A549 (cell line): ENCODE results near the gene ATP2C2. TPM values are rescaled to one million over a fixed set of nuclear protein-coding genes. Genes with fewer than 3 reads are reported as not detected.

ENCODE experiments used
- ATAC-seq, 2 experiments: fragments of 200-7000 bp in 1 of 2; fragments of >200 bp in 1 of 2; cut with Nextera tagmentation in 1 of 2; cut with Tn5 transposase in 1 of 2; 3 replicates each; pipeline versions ENCODE4 v1.8.0 to v1.9.1; 2018 to 2020; ENCODE audit warnings: mild to moderate bottlenecking in 1 of 2, moderate library complexity in 1 of 2
- CTCF ChIA-PET: fragments of 300-600 bp; sonication (Branson Sonifier 250); formaldehyde crosslinking; extraction: SDS; loops from one replicate; lab custom pipeline; 2021; ENCODE audit warnings: antibody characterized with exemption, inconsistent platforms; lab: Yijun Ruan, JAX
- POLR2A ChIA-PET: fragments of 350-600 bp; formaldehyde crosslinking; extraction: SDS; loops from one replicate; lab custom pipeline; 2021; ENCODE audit warnings: antibody characterized with exemption, inconsistent platforms; lab: Yijun Ruan, JAX
- DNase-seq, 2 experiments: peaks; one replicate each; pipeline versions ENCODE4 v3.0.0 to v3.0.0-alpha.2; 2011 to 2016; ENCODE audit warnings: low read depth in 1 of 2, low spot score in 1 of 2
- FAIRE-seq: peaks from 2 replicates; lab custom pipeline; 2011; peaks lifted over from hg19 to GRCh38; lab: Jason Lieb, UNC
- H3K27ac ChIP-seq, 2 experiments: fragments of >200 bp; sonication (Bioruptor Twin); formaldehyde crosslinking; 3 replicates each; pipeline ENCODE4 v1.5.1; 2016 to 2017
- H3K4me1 ChIP-seq: fragments of >200 bp; sonication (Bioruptor Twin); formaldehyde crosslinking; 3 replicates; pipeline ENCODE4 v1.6.1; 2016
- H3K4me2 ChIP-seq: fragments of >200 bp; sonication (Bioruptor Twin); formaldehyde crosslinking; 3 replicates; pipeline ENCODE4 v1.6.1; 2016
- H3K4me3 ChIP-seq: fragments of >200 bp; sonication (Bioruptor Twin); formaldehyde crosslinking; 3 replicates; pipeline ENCODE4 v1.5.1; 2016
- H3K9me3 ChIP-seq: fragments of >200 bp; sonication (Bioruptor Twin); formaldehyde crosslinking; 3 replicates; pipeline ENCODE4 v1.6.1; 2016
- CBX2 ChIP-seq: fragments of 200-600 bp; sonication (generic); IDR thresholded peaks from 2 replicates; pipeline ENCODE4 v1.6.1; 2016; ENCODE audit warnings: low read depth, mild to moderate bottlenecking, borderline replicate concordance
- CHD2 ChIP-seq: fragments of 150-350 bp; IDR thresholded peaks from 2 replicates; pipeline ENCODE4 v1.6.1; 2014; ENCODE audit warnings: low read length; ENCODE audit not compliant: partially characterized antibody
- CHD4 ChIP-seq: fragments of 200-600 bp; sonication (generic); IDR thresholded peaks from 2 replicates; pipeline ENCODE4 v1.6.1; 2016; ENCODE audit warnings: antibody characterized with exemption, mild to moderate bottlenecking, borderline replicate concordance
- E2F6 ChIP-seq: IDR thresholded peaks from 2 replicates; pipeline ENCODE4 v1.6.1; 2012; ENCODE audit warnings: low read depth, borderline replicate concordance
- EP300 ChIP-seq, 2 experiments: fragments of >200 bp; sonication (Bioruptor Twin); formaldehyde crosslinking; IDR thresholded peaks; 2 replicates in 1 of 2; 3 replicates in 1 of 2; pipeline ENCODE4 v1.6.1; 2016 to 2017
- ESRRA ChIP-seq: fragments of 150-350 bp; IDR thresholded peaks from 2 replicates; pipeline ENCODE4 v1.6.1; 2014; ENCODE audit warnings: mild to moderate bottlenecking, low read length, borderline replicate concordance
- FOSL2 ChIP-seq, 2 experiments: fragments of 450-650 bp in 1 of 2; fragments of >200 bp in 1 of 2; sonication (Bioruptor Twin) in 1 of 2; formaldehyde crosslinking; IDR thresholded peaks; 2 replicates each; pipeline versions ENCODE4 v1.5.0 to v1.6.1; 2016 to 2020; ENCODE audit warnings: mild to moderate bottlenecking in 1 of 2, moderate library complexity in 1 of 2
- HDAC2 ChIP-seq: fragments of 200-600 bp; sonication (generic); IDR thresholded peaks from 2 replicates; pipeline ENCODE4 v1.6.1; 2016
- JUN ChIP-seq, 2 experiments: fragments of >200 bp; sonication (Bioruptor Twin); formaldehyde crosslinking; IDR thresholded peaks; 2 replicates in 1 of 2; 3 replicates in 1 of 2; pipeline ENCODE4 v1.6.1; 2016 to 2017
- JUNB ChIP-seq: fragments of >200 bp; sonication (Bioruptor Twin); formaldehyde crosslinking; IDR thresholded peaks from 2 replicates; pipeline ENCODE4 v1.6.1; 2016
- NFE2L2 ChIP-seq: fragments of 150-350 bp; conservative IDR thresholded peaks from 2 replicates; pipeline ENCODE4 v1.6.1; 2014; ENCODE audit warnings: low read length
- NPAS2 ChIP-seq: fragments of 250-450 bp; sonication (Bioruptor Pico); IDR thresholded peaks from 2 replicates; pipeline ENCODE4 v1.8.0; 2022; ENCODE audit warnings: mild to moderate bottlenecking, moderate library complexity, borderline replicate concordance
- POLR2AphosphoS2 ChIP-seq: conservative IDR thresholded peaks from 2 replicates; pipeline ENCODE4 v1.6.1; 2012; ENCODE audit warnings: low read length, improper control_type of control experiment, inconsistent platforms
- RCOR1 ChIP-seq: fragments of 150-350 bp; IDR thresholded peaks from 2 replicates; pipeline ENCODE4 v1.6.1; 2014; ENCODE audit warnings: antibody characterized with exemption, low read length, low read depth
- RFX5 ChIP-seq: fragments of 450-650 bp; IDR thresholded peaks from 2 replicates; pipeline ENCODE4 v1.7.1; 2014; ENCODE audit warnings: antibody characterized with exemption, mild to moderate bottlenecking, moderate library complexity
- RNF2 ChIP-seq: fragments of 200-600 bp; sonication (generic); IDR thresholded peaks from 2 replicates; pipeline ENCODE4 v1.6.1; 2016; ENCODE audit warnings: low read depth, mild to moderate bottlenecking, antibody characterized with exemption, moderate library complexity, borderline replicate concordance
- WGBS: methylation state at CpG from one replicate; pipeline ENCODE4 v1.1.6; 2017; ENCODE audit errors: missing lambda C conversion rate; 5-methylcytosine and 5-hydroxymethylcytosine counted together
- polyA plus RNA-seq, 4 experiments: library from polyadenylated mRNA; depleted of rRNA in 3 of 4; stranded (reverse); fragments of >200 nt; fragmentation: RNase III in 1 of 4; extraction: RNeasy Plus Mini Kit Qiagen cat#74134 plus additional on column Dnase treatment in 1 of 4; gene quantifications; 2 replicates in 3 of 4; 3 replicates in 1 of 4; pipeline ENCODE4 v1.2.3, GENCODE V29; 2011 to 2017
- TF ChIP-seq, protein P1 (sequence below): IDR thresholded peaks from 2 replicates; pipeline ENCODE4 v1.6.1; 2012

ATP2C2 gene
- polyA plus RNA-seq, 2 of the 4 experiments (the other 2 are of a cell fraction): 0.14 to 0.17 TPM

DNA sequence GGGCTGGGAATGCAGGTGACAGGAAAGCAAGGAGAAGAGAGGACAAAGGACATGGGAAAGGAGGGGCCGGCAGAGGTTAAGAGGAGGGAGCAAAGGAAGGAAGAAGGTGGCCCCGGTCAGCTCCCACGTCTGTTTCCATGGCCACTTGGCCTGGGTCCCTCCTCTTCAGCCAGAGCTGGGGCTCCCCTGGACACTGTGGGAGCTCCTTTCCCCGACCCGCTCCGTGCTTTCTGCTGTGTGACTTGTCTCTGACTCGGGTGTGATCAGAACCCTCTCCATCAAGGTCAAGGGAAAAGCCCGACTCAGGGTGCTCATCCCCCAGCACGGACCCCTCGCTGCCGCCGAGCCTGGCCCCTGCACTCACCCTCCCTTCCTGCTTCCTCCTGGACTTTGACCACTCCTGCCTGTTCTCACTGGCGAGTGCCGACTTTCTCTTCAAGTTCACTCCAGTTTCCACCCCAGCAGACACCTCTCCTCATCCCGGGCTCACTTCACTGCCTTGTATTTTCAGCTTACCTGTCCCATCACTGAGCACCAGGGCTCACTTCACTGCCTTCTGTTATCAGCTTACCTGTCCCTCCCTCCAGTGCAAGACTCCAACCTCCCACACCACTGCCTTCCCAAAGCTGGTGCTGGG lies 74.9 kb downstream of the ATP2C2 start:
- Histone ChIP-seq H3K4me2 (no peak overlapping the region), H3K4me1 (peaks cover 3% of the 10 kb centered on the region; the same call in 2 of the 3 replicates), H3K9me3 (no peaks in the 10 kb centered on the region), H3K27ac (0 out of 6 replicates have a peak overlapping the region, but pooled peaks of 1 of the 2 experiments have one; percentile 16), H3K4me3 (no peak overlapping the region)
- POLR2A ChIA-PET: no interaction called here
- peak in 1 of 2 experiments; percentile 21; a peak in 3 of 6 replicates for ATAC-seq
- WGBS: 64% methylated on average over 15 of the region's 15 CpGs
- no peak for DNase-seq
- CTCF ChIA-PET: interaction anchor here (0.7 to 1.4 kb wide), 7 partner anchors 10 to 259 kb away, joined by 3 to 4 read pairs (median 3); no protein-coding TSS in a partner anchor
- no peak for FAIRE-seq
- TF ChIP-seq HDAC2 (no peak), JUN (IDR thresholded peaks at IDR 0.05) (no peak), POLR2AphosphoS2 (no peak), JUNB (no peak)

DNA sequence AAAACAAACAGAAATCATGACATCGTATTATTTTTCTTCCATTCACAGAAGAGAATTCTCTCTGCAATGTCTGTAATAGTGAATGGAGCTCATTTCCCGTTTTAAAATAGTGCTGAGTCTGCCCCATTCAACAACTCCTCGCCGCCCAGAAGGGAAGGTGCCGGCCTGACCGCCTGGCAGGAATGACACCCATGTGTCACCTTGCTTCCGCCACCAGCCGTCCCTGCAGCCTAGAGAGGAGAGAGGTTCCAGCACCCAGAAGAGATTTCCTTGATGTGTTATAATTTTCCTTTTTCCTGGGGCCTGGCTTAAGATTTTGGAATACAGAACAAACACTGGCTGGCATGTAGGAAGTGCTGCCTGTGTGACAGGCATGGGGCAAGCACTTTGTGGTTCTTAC lies 76.1 kb downstream of the ATP2C2 start:
- CTCF ChIA-PET: interaction anchor here (1.1 to 1.4 kb wide), 2 partner anchors 9 to 249 kb away, joined by 4 read pairs; no protein-coding TSS in a partner anchor
- WGBS: 81% methylated on average over 8 of the region's 8 CpGs
- ATAC-seq: no peak

DNA sequence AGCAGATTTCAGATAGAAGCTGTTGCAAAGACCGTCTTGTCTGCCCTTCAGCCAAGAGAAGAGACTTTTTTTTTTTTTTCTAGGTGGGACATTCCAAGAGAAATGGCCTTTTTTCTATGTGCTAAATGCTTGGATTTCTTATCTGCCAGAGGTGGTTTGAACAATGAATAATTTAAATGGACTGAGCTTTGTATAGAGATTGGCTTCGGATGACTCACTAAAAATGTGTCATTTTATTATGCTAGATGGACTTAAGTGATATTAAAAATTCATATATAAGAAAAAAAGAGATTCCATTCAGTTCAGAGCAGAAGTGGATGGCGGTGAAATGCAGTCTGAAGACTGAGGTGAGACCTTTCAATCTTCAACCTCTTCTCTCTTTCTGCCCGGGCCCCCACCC lies 77.7 kb downstream of the ATP2C2 start:
- Histone ChIP-seq H3K4me2 (no peak overlapping the region), H3K9me3 (no peaks in the 10 kb centered on the region), H3K4me3 (no peak overlapping the region), H3K4me1 (peaks cover 3% of the 10 kb centered on the region; the same call in 1 of the 3 replicates), H3K27ac (no peak overlapping the region)
- WGBS: 59% methylated on average over 4 of the region's 4 CpGs
- POLR2A ChIA-PET: interaction anchor here (1.1 kb wide), 1 partner anchor 30 kb away, joined by 3 read pairs; no protein-coding TSS in a partner anchor
- DNase-seq: no peak
- FAIRE-seq: no peak
- TF ChIP-seq CBX2: no peak
- no peak for TF ChIP-seq FOSL2 (IDR thresholded peaks at IDR 0.05)
- TF ChIP-seq FOSL2 (CRISPR knock-in tag; IDR thresholded peaks at IDR 0.05): 0 out of 2 replicates have a peak, but pooled peaks have one; percentile 3
- ATAC-seq: no peak
- CTCF ChIA-PET: interaction anchor here (0.8 kb wide), 1 partner anchor 32 kb away, joined by 3 read pairs; no protein-coding TSS in a partner anchor

More for the DNA sequence above, 76.1 kb downstream of the ATP2C2 start:
- H3K4me2 ChIP-seq: no peak overlapping the region
- H3K4me1 ChIP-seq: peaks cover 3% of the 10 kb centered on the region; the same call in 2 of the 3 replicates
- DNase-seq (no peak), FAIRE-seq (no peak)
- H3K4me3 ChIP-seq: no peak overlapping the region
- TF ChIP-seq RCOR1 (no peak), ESRRA (no peak), E2F6 (no peak), NFE2L2 (no peak), NPAS2 (CRISPR knock-in tag) (no peak), EP300 (IDR thresholded peaks at IDR 0.05) (no peak), JUNB (no peak), CHD4 (no peak), RFX5 (no peak), CHD2 (no peak), RNF2 (no peak)
- TF ChIP-seq, protein P1, sequence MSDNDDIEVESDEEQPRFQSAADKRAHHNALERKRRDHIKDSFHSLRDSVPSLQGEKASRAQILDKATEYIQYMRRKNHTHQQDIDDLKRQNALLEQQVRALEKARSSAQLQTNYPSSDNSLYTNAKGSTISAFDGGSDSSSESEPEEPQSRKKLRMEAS: no peak
- POLR2A ChIA-PET: no interaction called here
- no peaks in the 10 kb centered on the region for H3K9me3 ChIP-seq
- H3K27ac ChIP-seq: no peak overlapping the region
